K562 (cell line): ENCODE measurements around the gene ANKFN1. TPM values are rescaled to one million over a fixed set of nuclear protein-coding genes. Genes with fewer than 3 reads are reported as not detected.
A peak's percentile ranks its signal among the peaks of the same experiment; 100 is the strongest.

Experiments
- ATAC-seq: fragments of 200-7000 bp; cut with Tn5 transposase; 3 replicates; pipeline ENCODE4 v1.9.1; 2020; ENCODE audit warnings: moderate library complexity
- BruUV-seq: library from RNA; stranded (reverse); fragments of 400-500 nt; replicated peaks from 2 replicates; lab custom pipeline; 2021; lab: Mats Ljungman, UMichigan
- CTCF ChIA-PET: fragments of 300-600 bp; formaldehyde crosslinking; extraction: SDS; loops from one replicate; lab custom pipeline; 2021; ENCODE audit warnings: low intra/inter-chr PET ratio; lab: Yijun Ruan, JAX
- POLR2A ChIA-PET: fragments of 300-600, 350-650 bp; sonication (Branson Sonifier 250); formaldehyde crosslinking; extraction: SDS; loops from one replicate; lab custom pipeline; 2021; ENCODE audit warnings: antibody characterized with exemption, inconsistent platforms; lab: Yijun Ruan, JAX
- DNase-seq, 4 experiments: peaks; one replicate each; pipeline versions ENCODE4 v3.0.0 to v3.0.0-alpha.2; 2011 to 2018; ENCODE audit warnings: low spot score in 3 of 4, mixed read lengths in 3 of 4; ENCODE audit errors: extremely low read depth in 1 of 4
- FAIRE-seq: peaks from 2 replicates; lab custom pipeline; 2011; peaks lifted over from hg19 to GRCh38; lab: Jason Lieb, UNC
- H2AFZ ChIP-seq: 2 replicates; pipeline ENCODE4 v1.6.0; 2011; ENCODE audit warnings: low read depth, low read length, control low read depth, inconsistent platforms
- H3K27ac ChIP-seq: fragments of 200-600 bp; 3 replicates; pipeline ENCODE4 v1.8.0; 2011; ENCODE audit warnings: low read depth, mild to moderate bottlenecking, control low read depth, inconsistent platforms, low read length, moderate library complexity, mixed read lengths; ENCODE audit errors: extremely low read depth
- H3K27me3 ChIP-seq, 2 experiments: fragments of 300-600 bp in 1 of 2; 2 replicates in 1 of 2; 3 replicates in 1 of 2; pipeline versions ENCODE4 v1.6.0 to v1.8.0; 2011; ENCODE audit warnings: inconsistent platforms in 2 of 2, low read length in 2 of 2, mild to moderate bottlenecking in 1 of 2, mixed read lengths in 1 of 2, moderate library complexity in 1 of 2; ENCODE audit not compliant: control insufficient read depth in 2 of 2, insufficient read depth in 2 of 2
- H3K36me3 ChIP-seq: fragments of 300-600 bp; 3 replicates; pipeline ENCODE4 v1.8.0; 2011; ENCODE audit warnings: mild to moderate bottlenecking, low read length, inconsistent platforms; ENCODE audit not compliant: control insufficient read depth, insufficient read depth
- H3K4me1 ChIP-seq, 2 experiments: fragments of 200-600 bp in 1 of 2; replicated peaks in 1 of 2; 2 replicates in 1 of 2; 3 replicates in 1 of 2; pipeline versions ENCODE4 v1.5.1 to v1.8.0; 2011; ENCODE audit warnings: inconsistent platforms in 2 of 2, low read length in 2 of 2, mild to moderate bottlenecking in 1 of 2, mixed read lengths in 1 of 2, moderate library complexity in 1 of 2; ENCODE audit not compliant: control insufficient read depth in 2 of 2, insufficient read depth in 2 of 2
- H3K4me2 ChIP-seq: 2 replicates; pipeline ENCODE4 v1.6.1; 2011; ENCODE audit warnings: low read length, control low read depth, inconsistent platforms, mixed read lengths; ENCODE audit not compliant: insufficient read depth
- H3K4me3 ChIP-seq: fragments of 200-600 bp; sonication (generic), shearing (Covaris generic); 2 replicates; pipeline ENCODE4 v1.5.1; 2016; ENCODE audit warnings: control low read depth, inconsistent platforms
- H3K79me2 ChIP-seq: fragments of 200-600 bp; 3 replicates; pipeline ENCODE4 v1.8.0; 2011; ENCODE audit warnings: low read length, inconsistent platforms; ENCODE audit not compliant: control insufficient read depth, insufficient read depth
- H3K9ac ChIP-seq, 2 experiments: 2 replicates each; pipeline versions ENCODE4 v1.6.0 to v1.6.1; 2011; ENCODE audit warnings: low read depth in 2 of 2, low read length in 2 of 2, control low read depth in 1 of 2, inconsistent platforms in 1 of 2, mild to moderate bottlenecking in 1 of 2, mixed read lengths in 1 of 2; ENCODE audit not compliant: insufficient read depth in 1 of 2
- H3K9me1 ChIP-seq: one replicate; pipeline ENCODE4 v1.6.0; 2011; ENCODE audit warnings: inconsistent platforms, mild to moderate bottlenecking, low read length, moderate library complexity; ENCODE audit not compliant: control insufficient read depth, insufficient read depth
- H3K9me3 ChIP-seq: replicated peaks from 2 replicates; pipeline ENCODE4 v1.5.1; 2011; ENCODE audit warnings: low read depth, low read length, inconsistent platforms; ENCODE audit not compliant: control insufficient read depth, insufficient read depth
- H4K20me1 ChIP-seq: replicated peaks from 2 replicates; pipeline ENCODE4 v1.6.1; 2011; ENCODE audit warnings: low read length, inconsistent platforms, mixed read lengths; ENCODE audit not compliant: control insufficient read depth, insufficient read depth
- RAD21 ChIP-seq, 2 experiments: fragments of 250-450 bp in 1 of 2; fragments of 450-650 bp in 1 of 2; sonication (Bioruptor Pico) in 1 of 2; formaldehyde crosslinking in 1 of 2; IDR thresholded peaks in 1 of 2; conservative IDR thresholded peaks in 1 of 2; 2 replicates each; pipeline versions ENCODE4 v1.4.0 to v1.8.0; 2020 to 2022; ENCODE audit warnings: mild to moderate bottlenecking in 2 of 2, moderate library complexity in 1 of 2
- WGBS: fragments of 100-300 bp; shearing (Covaris generic); methylation state at CpG from one replicate; pipeline ENCODE4 v1.1.6; 2016; ENCODE audit warnings: low coverage, mixed read lengths; ENCODE audit not compliant: insufficient coverage; ENCODE audit errors: missing lambda C conversion rate; 5-methylcytosine and 5-hydroxymethylcytosine counted together
- in situ Hi-C: fragments of 300-500 bp; cut with MboI; formaldehyde crosslinking; loops from 4 replicates; pipeline ENCODE4 v1.15.0; 2018; ENCODE audit warnings: inconsistent platforms, mixed read lengths
- intact Hi-C: fragments of 100-400 bp; cut with micrococcal nuclease; formaldehyde crosslinking; loops from 2 replicates; pipeline ENCODE4 v1.14.2; 2022
- polyA plus RNA-seq, 8 experiments: library from polyadenylated mRNA; depleted of rRNA in 4 of 8; stranded (reverse) in 5 of 8; unstranded in 3 of 8; fragments of >200 nt; fragmentation: Nextera tagmentation in 2 of 8; fragmentation: Illumina TruSeq in 1 of 8; extraction: Ambion mirVana in 2 of 8; extraction: Trizol in 1 of 8; gene quantifications; 2 replicates each; pipeline versions ENCODE4 v1.2.1 to v1.2.3, GENCODE V29; 2011 to 2014; ENCODE audit warnings: inconsistent platforms in 1 of 8, missing spikeins in 1 of 8
- total RNA-seq, 7 experiments: library from RNA; depleted of rRNA in 6 of 7; stranded (reverse); fragments of >200 nt in 6 of 7; fragmentation: Illumina TruSeq in 2 of 7; extraction: Trizol in 2 of 7; gene quantifications; 2 replicates each; pipeline versions ENCODE4 v1.2.1 to v1.2.3, GENCODE V29; 2011 to 2021; ENCODE audit warnings: low replicate concordance in 1 of 7
- TF ChIP-seq, protein P1 (sequence below), 3 experiments: IDR thresholded peaks in 2 of 3; conservative IDR thresholded peaks in 1 of 3; 2 replicates each; pipeline ENCODE4 v1.5.1; 2011 to 2012; ENCODE audit warnings: low read length in 3 of 3, mild to moderate bottlenecking in 3 of 3, control low read depth in 2 of 3, improper control_type of control experiment in 1 of 3, inconsistent platforms in 1 of 3, low read depth in 1 of 3, mixed read lengths in 1 of 3, moderate library complexity in 1 of 3; ENCODE audit not compliant: insufficient read depth in 2 of 3
- TF ChIP-seq, protein P2 (sequence below): IDR thresholded peaks from 2 replicates; pipeline ENCODE4 v1.6.1; 2012; ENCODE audit warnings: low read depth, low read length, improper control_type of control experiment, borderline replicate concordance
- TF ChIP-seq, protein P3 (sequence below), 2 experiments: fragments of 450-650 bp; formaldehyde crosslinking in 1 of 2; IDR thresholded peaks; 2 replicates each; pipeline versions ENCODE4 v1.4.0 to v1.6.1; 2014 to 2020; ENCODE audit warnings: mild to moderate bottlenecking in 2 of 2, borderline replicate concordance in 1 of 2, low read depth in 1 of 2

The ANKFN1 gene
- total and polyA plus RNA-seq, 9 of the 15 experiments (the other 6 are each of a cell fraction or from before 2014, with no cell fraction given) = 0.04 to 0.39 (median 0.15) TPM; not detected in 1

DNA sequence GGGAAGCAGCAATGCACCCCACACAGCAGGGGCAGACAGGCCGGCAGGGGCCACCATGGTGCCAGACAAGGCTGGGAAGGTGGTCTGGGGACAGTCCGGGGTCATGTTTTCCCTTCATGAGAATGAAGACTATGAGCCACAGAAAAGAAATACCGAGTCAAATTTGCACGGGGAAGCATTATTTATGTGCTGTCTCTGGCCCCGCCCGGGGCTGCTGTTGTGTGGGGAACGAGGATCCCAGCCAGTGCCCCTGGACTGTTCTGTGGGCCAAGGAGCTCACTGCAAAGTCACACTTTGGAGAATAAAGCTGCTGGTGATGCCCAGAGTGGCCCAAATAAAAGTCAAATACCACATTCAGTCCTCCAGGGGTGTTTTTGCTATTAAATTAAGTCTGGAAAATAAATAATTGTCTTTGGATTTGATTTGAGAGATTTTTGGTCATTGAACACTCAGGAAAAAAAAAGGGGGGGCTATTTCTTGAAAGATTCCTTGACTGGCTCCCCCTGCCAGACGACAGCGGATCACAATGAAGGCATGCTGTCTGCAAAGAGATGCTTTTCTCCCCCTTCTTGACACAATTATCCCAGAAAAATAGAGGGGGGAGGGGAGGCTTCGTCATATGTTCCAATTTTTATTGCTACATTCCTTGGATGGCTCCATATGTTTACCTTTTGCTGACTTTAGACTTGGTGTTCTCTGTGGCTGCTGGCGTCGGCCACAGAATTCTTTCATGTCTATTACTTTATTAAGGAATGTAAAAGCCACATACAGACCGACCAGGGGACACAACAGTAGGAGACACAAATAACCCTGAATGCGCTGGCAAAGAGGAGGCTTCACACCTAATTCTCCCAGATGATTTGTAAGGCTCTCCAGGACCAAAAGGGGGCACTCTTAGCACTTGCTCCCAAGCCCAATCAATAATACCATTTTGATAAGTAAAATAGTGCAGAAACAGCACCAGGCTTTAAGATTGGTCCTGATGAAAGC lies 27.1 kb upstream of the ANKFN1 start:
- under 1% methylated on average over 14 of the region's 14 CpGs for WGBS
- H3K4me1 ChIP-seq = no peaks in the 10 kb centered on the region
- POLR2A ChIA-PET = no interaction called here
- no peaks in the 10 kb centered on the region for H3K27me3 ChIP-seq
- no peaks in the 10 kb centered on the region for H3K79me2 ChIP-seq
- in situ Hi-C loops (no loop called here), intact Hi-C loops (loop anchor here (5.0 to 10.0 kb wide), 2 partner anchors 199 to 351 kb away; no protein-coding TSS in a partner anchor)
- DNase-seq (peak in 3 of 4 experiments; percentile 11 to 37 (median 12)), FAIRE-seq (peak; percentile 69), ATAC-seq (0 out of 3 replicates have a peak, but pooled peaks have one; percentile 37)
- H3K9me3 ChIP-seq = no peaks in the 10 kb centered on the region
- CTCF ChIA-PET = interaction anchor here (0.6 to 1.0 kb wide), 2 partner anchors 193 to 374 kb away, joined by 3 read pairs; no protein-coding TSS in a partner anchor
- H3K27ac ChIP-seq = no peak overlapping the region
- H2AFZ ChIP-seq = no peak overlapping the region
- no TSS peak for BruUV-seq
- H4K20me1 ChIP-seq = no peaks in the 10 kb centered on the region
- H3K4me2 ChIP-seq = no peak overlapping the region
- no peak overlapping the region for H3K9ac ChIP-seq
- H3K36me3 ChIP-seq = no peaks in the 10 kb centered on the region
- no peak overlapping the region for H3K4me3 ChIP-seq
- no peaks in the 10 kb centered on the region for H3K9me1 ChIP-seq
- TF ChIP-seq, protein P1, sequence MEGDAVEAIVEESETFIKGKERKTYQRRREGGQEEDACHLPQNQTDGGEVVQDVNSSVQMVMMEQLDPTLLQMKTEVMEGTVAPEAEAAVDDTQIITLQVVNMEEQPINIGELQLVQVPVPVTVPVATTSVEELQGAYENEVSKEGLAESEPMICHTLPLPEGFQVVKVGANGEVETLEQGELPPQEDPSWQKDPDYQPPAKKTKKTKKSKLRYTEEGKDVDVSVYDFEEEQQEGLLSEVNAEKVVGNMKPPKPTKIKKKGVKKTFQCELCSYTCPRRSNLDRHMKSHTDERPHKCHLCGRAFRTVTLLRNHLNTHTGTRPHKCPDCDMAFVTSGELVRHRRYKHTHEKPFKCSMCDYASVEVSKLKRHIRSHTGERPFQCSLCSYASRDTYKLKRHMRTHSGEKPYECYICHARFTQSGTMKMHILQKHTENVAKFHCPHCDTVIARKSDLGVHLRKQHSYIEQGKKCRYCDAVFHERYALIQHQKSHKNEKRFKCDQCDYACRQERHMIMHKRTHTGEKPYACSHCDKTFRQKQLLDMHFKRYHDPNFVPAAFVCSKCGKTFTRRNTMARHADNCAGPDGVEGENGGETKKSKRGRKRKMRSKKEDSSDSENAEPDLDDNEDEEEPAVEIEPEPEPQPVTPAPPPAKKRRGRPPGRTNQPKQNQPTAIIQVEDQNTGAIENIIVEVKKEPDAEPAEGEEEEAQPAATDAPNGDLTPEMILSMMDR (IDR thresholded peaks at IDR 0.05 in 2 of 3, conservative IDR thresholded peaks at IDR 0.05 in 1 of 3; ENCODE audit: insufficient read depth in 2 of 3, low read depth in 1 of 3, low read length in 3 of 3) = peak; percentile 37 to 62 (median 59)
- peak; percentile 49 to 56 for TF ChIP-seq RAD21 (CRISPR knock-in tag; conservative IDR thresholded peaks at IDR 0.05 in 1 of 2, IDR thresholded peaks at IDR 0.05 in 1 of 2)
- TF ChIP-seq, protein P2, sequence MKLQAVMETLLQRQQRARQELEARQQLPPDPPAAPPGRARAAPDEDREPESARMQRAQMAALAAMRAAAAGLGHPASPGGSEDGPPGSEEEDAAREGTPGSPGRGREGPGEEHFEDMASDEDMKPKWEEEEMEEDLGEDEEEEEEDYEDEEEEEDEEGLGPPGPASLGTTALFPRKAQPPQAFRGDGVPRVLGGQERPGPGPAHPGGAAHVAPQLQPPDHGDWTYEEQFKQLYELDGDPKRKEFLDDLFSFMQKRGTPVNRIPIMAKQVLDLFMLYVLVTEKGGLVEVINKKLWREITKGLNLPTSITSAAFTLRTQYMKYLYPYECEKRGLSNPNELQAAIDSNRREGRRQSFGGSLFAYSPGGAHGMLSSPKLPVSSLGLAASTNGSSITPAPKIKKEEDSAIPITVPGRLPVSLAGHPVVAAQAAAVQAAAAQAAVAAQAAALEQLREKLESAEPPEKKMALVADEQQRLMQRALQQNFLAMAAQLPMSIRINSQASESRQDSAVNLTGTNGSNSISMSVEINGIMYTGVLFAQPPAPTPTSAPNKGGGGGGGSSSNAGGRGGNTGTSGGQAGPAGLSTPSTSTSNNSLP = peak; percentile 50; the same call in 1 of the 2 replicates
- TF ChIP-seq, protein P3, sequence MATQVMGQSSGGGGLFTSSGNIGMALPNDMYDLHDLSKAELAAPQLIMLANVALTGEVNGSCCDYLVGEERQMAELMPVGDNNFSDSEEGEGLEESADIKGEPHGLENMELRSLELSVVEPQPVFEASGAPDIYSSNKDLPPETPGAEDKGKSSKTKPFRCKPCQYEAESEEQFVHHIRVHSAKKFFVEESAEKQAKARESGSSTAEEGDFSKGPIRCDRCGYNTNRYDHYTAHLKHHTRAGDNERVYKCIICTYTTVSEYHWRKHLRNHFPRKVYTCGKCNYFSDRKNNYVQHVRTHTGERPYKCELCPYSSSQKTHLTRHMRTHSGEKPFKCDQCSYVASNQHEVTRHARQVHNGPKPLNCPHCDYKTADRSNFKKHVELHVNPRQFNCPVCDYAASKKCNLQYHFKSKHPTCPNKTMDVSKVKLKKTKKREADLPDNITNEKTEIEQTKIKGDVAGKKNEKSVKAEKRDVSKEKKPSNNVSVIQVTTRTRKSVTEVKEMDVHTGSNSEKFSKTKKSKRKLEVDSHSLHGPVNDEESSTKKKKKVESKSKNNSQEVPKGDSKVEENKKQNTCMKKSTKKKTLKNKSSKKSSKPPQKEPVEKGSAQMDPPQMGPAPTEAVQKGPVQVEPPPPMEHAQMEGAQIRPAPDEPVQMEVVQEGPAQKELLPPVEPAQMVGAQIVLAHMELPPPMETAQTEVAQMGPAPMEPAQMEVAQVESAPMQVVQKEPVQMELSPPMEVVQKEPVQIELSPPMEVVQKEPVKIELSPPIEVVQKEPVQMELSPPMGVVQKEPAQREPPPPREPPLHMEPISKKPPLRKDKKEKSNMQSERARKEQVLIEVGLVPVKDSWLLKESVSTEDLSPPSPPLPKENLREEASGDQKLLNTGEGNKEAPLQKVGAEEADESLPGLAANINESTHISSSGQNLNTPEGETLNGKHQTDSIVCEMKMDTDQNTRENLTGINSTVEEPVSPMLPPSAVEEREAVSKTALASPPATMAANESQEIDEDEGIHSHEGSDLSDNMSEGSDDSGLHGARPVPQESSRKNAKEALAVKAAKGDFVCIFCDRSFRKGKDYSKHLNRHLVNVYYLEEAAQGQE (IDR thresholded peaks at IDR 0.05; ENCODE audit: borderline replicate concordance) = 0 out of 2 replicates have a peak, but pooled peaks have one; percentile 16
- TF ChIP-seq, protein P3 (CRISPR knock-in tag; IDR thresholded peaks at IDR 0.05; ENCODE audit: low read depth) = no peak
